Coronary artery (tissue), 2 donors: ENCODE data around the gene KIFBP.
"Not testable (repeated sequence)": the region's sequence is repeated elsewhere in the genome, so short reads cannot be mapped to it uniquely, and the experiment has no call there.

Experiments
- DNase-seq: peaks from one replicate; pipeline ENCODE4 v3.0.0-alpha.2; 2017; ENCODE audit warnings: low spot score
- H3K27ac ChIP-seq, 2 donors: fragments of 200-600 bp; sonication (generic); one replicate each; pipeline ENCODE4 v1.5.1; 2016 to 2019
- H3K4me3 ChIP-seq: fragments of 200-600 bp; sonication (generic); 2 replicates; pipeline ENCODE4 v1.5.1; 2016; ENCODE audit warnings: mild to moderate bottlenecking, moderate library complexity
- CTCF ChIP-seq: fragments of 200-600 bp; sonication (generic); IDR thresholded peaks from one replicate; pipeline ENCODE4 v1.5.1; 2019; ENCODE audit warnings: antibody characterized with exemption

KIFBP gene

GRCh38 chr10:69005704-69006485, 17.3 kb downstream of the KIFBP start:
- Histone ChIP-seq H3K27ac (no peak overlapping the region), H3K4me3 (no peak overlapping the region)
- TF ChIP-seq CTCF = no peak
- no peak for DNase-seq

- no peak for DNase-seq
- no peak overlapping the region for H3K4me3 ChIP-seq
- H3K27ac ChIP-seq = no peak overlapping the region
- no peak for TF ChIP-seq CTCF
Measured at GRCh38 chr10:69007260-69007659, 18.7 kb downstream of the KIFBP start.

- no peak for DNase-seq
- H3K4me3 ChIP-seq = no peak overlapping the region
- H3K27ac ChIP-seq = no peak overlapping the region
- TF ChIP-seq CTCF = no peak
Measured at GRCh38 chr10:69009360-69009759, 20.8 kb downstream of the KIFBP start.

GRCh38 chr10:69010151-69010640, 21.6 kb downstream of the KIFBP start:
- TF ChIP-seq CTCF = no peak
- no peak overlapping the region for H3K27ac ChIP-seq
- no peak for DNase-seq
- no peak overlapping the region for H3K4me3 ChIP-seq

GRCh38 chr10:69012778-69013177, 24.2 kb downstream of the KIFBP start:
- H3K27ac ChIP-seq, H3K4me3 ChIP-seq, DNase-seq: not testable (repeated sequence)

- Histone ChIP-seq H3K4me3 (no peak overlapping the region), H3K27ac (no peak overlapping the region)
- TF ChIP-seq CTCF = no peak
- no peak for DNase-seq
Measured at GRCh38 chr10:69014171-69014570, 25.6 kb downstream of the KIFBP start.

- no peak for DNase-seq
- Histone ChIP-seq H3K27ac (no peak overlapping the region), H3K4me3 (no peak overlapping the region)
- no peak for TF ChIP-seq CTCF
Measured at GRCh38 chr10:69018613-69019012, 30.0 kb downstream of the KIFBP start.
